BE2C (cell line): ENCODE measurements around the gene ETF1.

Experiments
- DNase-seq: peaks from one replicate; pipeline ENCODE4 v3.0.0-alpha.2; 2020
- H3K27me3 ChIP-seq: fragments of 250-450 bp; sonication (Bioruptor Pico); 2 replicates; pipeline ENCODE4 v1.5.1; 2020; ENCODE audit warnings: mild to moderate bottlenecking
- H3K36me3 ChIP-seq: fragments of 250-450 bp; sonication (Bioruptor Pico); 2 replicates; pipeline ENCODE4 v1.5.1; 2020; ENCODE audit warnings: mild to moderate bottlenecking
- H3K4me1 ChIP-seq: fragments of 250-450 bp; sonication (Bioruptor Pico); 2 replicates; pipeline ENCODE4 v1.5.1; 2020
- H3K4me3 ChIP-seq: 2 replicates; pipeline ENCODE4 v1.5.1; 2011; ENCODE audit warnings: low read depth, low read length
- H3K9me3 ChIP-seq: fragments of 250-450 bp; sonication (Bioruptor Pico); 2 replicates; pipeline ENCODE4 v1.5.1; 2020
- TF ChIP-seq, protein P1 (sequence below): IDR thresholded peaks from 2 replicates; pipeline ENCODE4 v1.5.1; 2012; ENCODE audit warnings: mild to moderate bottlenecking, low read depth, low read length

The ETF1 gene

DNA sequence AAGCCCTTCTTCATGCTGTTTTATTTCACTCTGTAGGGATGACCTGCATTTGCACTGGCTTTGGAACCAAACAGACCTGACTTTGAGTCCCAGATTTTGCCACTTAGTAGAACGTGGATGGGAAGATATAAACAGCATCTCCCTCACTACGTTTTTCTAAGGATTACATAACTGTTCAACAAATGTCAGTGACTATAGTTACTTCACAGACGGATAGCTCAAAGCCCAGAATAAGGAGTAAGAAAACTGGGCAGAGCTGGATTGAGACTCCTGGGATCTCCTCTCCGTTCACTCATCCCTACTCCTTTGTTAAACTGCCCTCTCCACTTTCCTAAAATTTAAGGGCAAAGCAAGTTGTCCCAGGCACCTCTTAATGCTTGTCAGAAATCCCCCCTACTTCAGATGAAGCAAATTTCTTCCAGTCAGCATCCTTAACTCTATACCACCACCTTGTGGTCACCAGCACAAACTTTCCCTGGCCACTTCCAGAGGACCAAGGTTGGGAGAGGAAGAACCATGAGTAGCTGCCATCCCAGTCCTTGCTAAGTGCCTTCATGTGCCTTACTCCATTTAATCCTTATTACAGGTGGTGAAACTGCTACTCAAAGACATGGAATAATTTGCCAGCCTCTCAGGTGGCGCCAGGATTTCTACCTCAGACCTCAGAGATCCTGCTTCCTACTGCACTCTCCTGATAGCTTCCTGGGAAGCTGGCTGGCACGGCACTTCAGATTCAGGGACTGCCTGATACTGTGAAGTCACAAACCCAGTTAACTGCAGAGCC is 39.4 kb downstream of the ETF1 start:
- peaks cover 10% of the 10 kb centered on the region for H3K36me3 ChIP-seq
- TF ChIP-seq, protein P1, sequence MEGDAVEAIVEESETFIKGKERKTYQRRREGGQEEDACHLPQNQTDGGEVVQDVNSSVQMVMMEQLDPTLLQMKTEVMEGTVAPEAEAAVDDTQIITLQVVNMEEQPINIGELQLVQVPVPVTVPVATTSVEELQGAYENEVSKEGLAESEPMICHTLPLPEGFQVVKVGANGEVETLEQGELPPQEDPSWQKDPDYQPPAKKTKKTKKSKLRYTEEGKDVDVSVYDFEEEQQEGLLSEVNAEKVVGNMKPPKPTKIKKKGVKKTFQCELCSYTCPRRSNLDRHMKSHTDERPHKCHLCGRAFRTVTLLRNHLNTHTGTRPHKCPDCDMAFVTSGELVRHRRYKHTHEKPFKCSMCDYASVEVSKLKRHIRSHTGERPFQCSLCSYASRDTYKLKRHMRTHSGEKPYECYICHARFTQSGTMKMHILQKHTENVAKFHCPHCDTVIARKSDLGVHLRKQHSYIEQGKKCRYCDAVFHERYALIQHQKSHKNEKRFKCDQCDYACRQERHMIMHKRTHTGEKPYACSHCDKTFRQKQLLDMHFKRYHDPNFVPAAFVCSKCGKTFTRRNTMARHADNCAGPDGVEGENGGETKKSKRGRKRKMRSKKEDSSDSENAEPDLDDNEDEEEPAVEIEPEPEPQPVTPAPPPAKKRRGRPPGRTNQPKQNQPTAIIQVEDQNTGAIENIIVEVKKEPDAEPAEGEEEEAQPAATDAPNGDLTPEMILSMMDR: peak; percentile 85
- H3K27me3 ChIP-seq: no peaks in the 10 kb centered on the region
- no peaks in the 10 kb centered on the region for H3K9me3 ChIP-seq
- H3K4me1 ChIP-seq: no peaks in the 10 kb centered on the region
- DNase-seq: peak; percentile 47
- H3K4me3 ChIP-seq: no peak overlapping the region

DNA sequence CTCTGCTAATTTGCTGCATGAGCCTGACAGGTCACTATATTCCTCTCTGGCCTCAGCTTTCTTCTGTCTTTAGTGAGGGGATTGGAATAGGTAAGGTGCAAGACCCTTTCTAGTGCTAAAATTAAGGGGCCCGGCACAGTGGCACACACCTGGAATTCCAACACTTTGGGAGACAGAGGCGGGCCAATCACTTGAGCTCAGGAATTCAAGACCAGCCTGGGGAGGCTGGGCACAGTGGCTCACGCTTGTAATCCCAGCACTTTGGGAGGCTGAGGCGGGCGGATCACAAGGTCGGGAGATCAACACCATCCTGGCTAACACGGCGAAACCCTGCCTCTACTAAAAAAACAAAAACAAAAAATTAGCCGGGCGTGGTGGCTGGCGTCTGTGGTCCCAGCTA is 40.5 kb downstream of the ETF1 start:
- Histone ChIP-seq H3K4me1 (no peaks in the 10 kb centered on the region), H3K36me3 (peaks cover 3% of the 10 kb centered on the region; the same call in 1 of the 2 replicates), H3K4me3 (no peak overlapping the region), H3K9me3 (no peaks in the 10 kb centered on the region), H3K27me3 (no peaks in the 10 kb centered on the region)
- DNase-seq: no peak
- TF ChIP-seq, protein P1: no peak

DNA sequence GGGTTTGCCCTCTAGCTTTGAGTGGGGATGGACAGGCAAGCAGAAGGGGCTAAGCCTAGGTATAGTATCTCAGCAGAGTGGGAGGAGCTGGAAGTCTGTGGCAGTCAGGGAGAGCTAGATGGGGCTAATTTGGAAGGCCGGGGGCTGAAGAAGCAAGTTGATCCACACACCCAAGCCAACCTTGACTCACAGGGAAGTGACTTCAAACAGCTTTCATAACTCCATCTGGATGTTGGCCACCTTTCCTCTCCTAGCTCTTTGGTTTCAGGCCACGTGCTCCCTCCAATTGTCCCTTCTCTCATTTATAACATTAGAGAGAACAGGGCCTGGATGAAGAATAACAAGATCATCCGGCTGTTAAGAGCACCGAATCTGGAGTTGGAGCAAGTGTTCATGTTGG is 40.9 kb downstream of the ETF1 start:
- no peak overlapping the region for H3K4me3 ChIP-seq
- H3K27me3 ChIP-seq: no peaks in the 10 kb centered on the region
- H3K36me3 ChIP-seq: no peaks in the 10 kb centered on the region; the same call in 1 of the 2 replicates
- H3K4me1 ChIP-seq: no peaks in the 10 kb centered on the region
- TF ChIP-seq, protein P1: no peak
- H3K9me3 ChIP-seq: no peaks in the 10 kb centered on the region
- no peak for DNase-seq

DNA sequence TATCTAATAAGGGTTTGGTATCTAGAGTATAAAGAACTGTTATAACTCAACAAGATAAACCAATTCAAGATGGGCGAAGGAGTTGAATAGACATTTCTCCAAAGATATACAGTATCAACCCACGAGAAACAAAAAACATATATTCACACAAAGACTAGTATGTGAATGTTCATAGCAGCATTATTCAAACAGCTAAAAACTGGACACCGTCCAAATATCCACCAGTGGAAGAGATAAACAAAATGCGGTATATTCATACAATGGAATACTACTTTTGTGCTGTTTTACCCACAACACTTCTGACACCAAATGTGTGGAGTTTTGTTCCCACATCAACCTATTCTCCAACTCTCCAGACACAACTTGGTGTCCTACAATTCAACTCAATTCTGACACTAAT is 44.7 kb downstream of the ETF1 start:
- no peak overlapping the region for H3K4me3 ChIP-seq
- no peaks in the 10 kb centered on the region for H3K9me3 ChIP-seq
- DNase-seq: no peak
- H3K27me3 ChIP-seq: no peaks in the 10 kb centered on the region
- no peaks in the 10 kb centered on the region for H3K36me3 ChIP-seq
- TF ChIP-seq, protein P1: no peak
- peaks cover 7% of the 10 kb centered on the region for H3K4me1 ChIP-seq

GRCh38 chr5:138495351-138495750 is 47.7 kb downstream of the ETF1 start:
- H3K27me3 ChIP-seq: no peaks in the 10 kb centered on the region
- TF ChIP-seq, protein P1: no peak
- no peak overlapping the region for H3K4me3 ChIP-seq
- no peaks in the 10 kb centered on the region for H3K9me3 ChIP-seq
- H3K36me3 ChIP-seq: no peaks in the 10 kb centered on the region
- no peak for DNase-seq
- peaks cover 19% of the 10 kb centered on the region for H3K4me1 ChIP-seq

DNA sequence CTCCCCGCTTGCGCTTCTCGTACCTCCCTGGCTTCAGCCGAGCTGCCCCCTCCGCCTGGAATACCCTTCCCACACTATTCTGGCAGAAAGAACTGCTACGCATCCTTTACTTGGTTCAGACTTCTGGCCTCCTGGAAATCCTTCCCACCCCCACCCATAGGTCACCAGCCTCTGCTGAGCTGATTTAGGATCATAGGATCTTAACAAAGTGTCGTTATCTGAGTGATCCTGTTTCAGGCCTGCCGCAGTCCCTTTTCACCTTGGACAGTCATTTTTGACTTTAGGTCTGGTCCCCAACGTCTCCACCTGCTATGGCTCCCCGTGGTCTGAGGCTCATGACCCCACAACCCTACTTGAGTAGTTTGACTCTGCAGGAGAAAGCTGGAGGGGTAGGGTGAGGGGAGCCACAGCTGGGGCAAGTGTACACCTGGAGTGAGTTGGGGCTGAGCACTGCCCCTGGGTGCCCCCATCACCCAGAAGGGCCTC is 50.4 kb downstream of the ETF1 start:
- TF ChIP-seq, protein P1: no peak

More for the DNA sequence above, 50.4 kb downstream of the ETF1 start:
- Histone ChIP-seq H3K9me3 (no peaks in the 10 kb centered on the region), H3K36me3 (no peaks in the 10 kb centered on the region), H3K27me3 (no peaks in the 10 kb centered on the region), H3K4me1 (peaks cover 26% of the 10 kb centered on the region), H3K4me3 (peak overlapping the region; percentile 56)
- no peak for DNase-seq
